Lower leg skin (tissue), 4 donors: ENCODE results near the gene DPT. TPM values are rescaled to one million over a fixed set of nuclear protein-coding genes. Genes with fewer than 3 reads are reported as not detected.

Experiments
- DNase-seq, 2 donors: peaks; one replicate each; pipeline ENCODE4 v3.0.0-alpha.2; 2019; ENCODE audit warnings: low spot score in 2 of 2
- H3K4me3 ChIP-seq: fragments of 200-600 bp; sonication (generic); 2 replicates; pipeline ENCODE4 v1.5.1; 2017; ENCODE audit warnings: mild to moderate bottlenecking, low read depth; ENCODE audit not compliant: poor library complexity, severe bottlenecking
- POLR2A ChIP-seq, 2 donors: fragments of 450-650 bp; IDR thresholded peaks; one replicate each; pipeline ENCODE4 v1.6.1; 2016 to 2017; ENCODE audit warnings: antibody characterized with exemption in 2 of 2, mild to moderate bottlenecking in 1 of 2, moderate library complexity in 1 of 2
- WGBS, 2 donors: methylation state at CpG; one replicate each; pipeline ENCODE4 v1.1.5; 2018; 5-methylcytosine and 5-hydroxymethylcytosine counted together
- intact Hi-C: fragments of 100-400 bp; cut with DNase I; formaldehyde crosslinking; loops from one replicate; pipeline ENCODE4 v1.15.0; 2023; ENCODE audit warnings: low total_unique reads
- total RNA-seq, 4 donors: library from RNA; depleted of rRNA; stranded (reverse); fragments of >200 nt; gene quantifications; one replicate each; pipeline ENCODE4 v1.1.0, GENCODE V29; 2016
- TF ChIP-seq, protein P1 (sequence below), 3 donors: fragments of 450-650 bp; IDR thresholded peaks; one replicate each; pipeline ENCODE4 v1.5.1; 2016; ENCODE audit warnings: antibody characterized with exemption in 3 of 3, mild to moderate bottlenecking in 3 of 3, moderate library complexity in 2 of 3

DPT gene
- total RNA-seq, 4 donors from 2014 or later: 6.1 to 32.9 (median 19.1) TPM

DNA sequence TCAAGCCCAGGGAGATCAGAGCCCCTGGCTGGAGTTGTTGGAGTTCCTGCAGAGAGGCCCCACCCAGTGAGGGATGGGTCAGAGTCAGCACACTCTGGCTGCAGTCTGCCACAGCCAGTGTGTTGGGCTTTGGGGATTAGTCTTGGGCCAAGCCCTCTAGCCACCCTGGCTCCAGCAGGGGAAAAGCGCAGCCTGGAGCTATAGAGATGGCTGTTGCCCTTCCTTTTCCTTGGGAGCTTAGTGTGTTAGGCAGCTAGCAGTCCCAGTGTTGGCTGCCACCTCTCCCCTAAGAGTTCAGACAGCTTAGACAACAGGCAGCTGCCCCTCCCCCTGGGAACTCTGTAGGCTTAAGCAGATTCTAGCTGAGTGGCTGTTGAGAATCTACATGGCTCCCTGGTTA is 45.1 kb downstream of the DPT start:
- H3K4me3 ChIP-seq: no peak overlapping the region
- intact Hi-C loops: no loop called here
- TF ChIP-seq POLR2A (IDR thresholded peaks at IDR 0.05): no peak
- TF ChIP-seq, protein P1, sequence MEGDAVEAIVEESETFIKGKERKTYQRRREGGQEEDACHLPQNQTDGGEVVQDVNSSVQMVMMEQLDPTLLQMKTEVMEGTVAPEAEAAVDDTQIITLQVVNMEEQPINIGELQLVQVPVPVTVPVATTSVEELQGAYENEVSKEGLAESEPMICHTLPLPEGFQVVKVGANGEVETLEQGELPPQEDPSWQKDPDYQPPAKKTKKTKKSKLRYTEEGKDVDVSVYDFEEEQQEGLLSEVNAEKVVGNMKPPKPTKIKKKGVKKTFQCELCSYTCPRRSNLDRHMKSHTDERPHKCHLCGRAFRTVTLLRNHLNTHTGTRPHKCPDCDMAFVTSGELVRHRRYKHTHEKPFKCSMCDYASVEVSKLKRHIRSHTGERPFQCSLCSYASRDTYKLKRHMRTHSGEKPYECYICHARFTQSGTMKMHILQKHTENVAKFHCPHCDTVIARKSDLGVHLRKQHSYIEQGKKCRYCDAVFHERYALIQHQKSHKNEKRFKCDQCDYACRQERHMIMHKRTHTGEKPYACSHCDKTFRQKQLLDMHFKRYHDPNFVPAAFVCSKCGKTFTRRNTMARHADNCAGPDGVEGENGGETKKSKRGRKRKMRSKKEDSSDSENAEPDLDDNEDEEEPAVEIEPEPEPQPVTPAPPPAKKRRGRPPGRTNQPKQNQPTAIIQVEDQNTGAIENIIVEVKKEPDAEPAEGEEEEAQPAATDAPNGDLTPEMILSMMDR (IDR thresholded peaks at IDR 0.05): no peak
- no peak for DNase-seq
- 80 to 100% methylated on average over 1 of the region's 1 CpG for WGBS, 2 donors

- intact Hi-C loops: no loop called here
- DNase-seq: no peak
- no peak overlapping the region for H3K4me3 ChIP-seq
- 84 to 95% methylated on average over 1 of the region's 1 CpG for WGBS, 2 donors
- TF ChIP-seq, protein P1 (IDR thresholded peaks at IDR 0.05): no peak
- TF ChIP-seq POLR2A (IDR thresholded peaks at IDR 0.05): no peak
Measured at GRCh38 chr1:168676861-168677260, 52.1 kb downstream of the DPT start.

- DNase-seq: no peak
- 74 to 76% methylated on average over 6 of the region's 6 CpGs for WGBS, 2 donors
- intact Hi-C loops: no loop called here
- TF ChIP-seq, protein P1 (IDR thresholded peaks at IDR 0.05): no peak
- no peak for TF ChIP-seq POLR2A (IDR thresholded peaks at IDR 0.05)
- H3K4me3 ChIP-seq: no peak overlapping the region
Measured at GRCh38 chr1:168676029-168676812, 52.8 kb downstream of the DPT start.

DNA sequence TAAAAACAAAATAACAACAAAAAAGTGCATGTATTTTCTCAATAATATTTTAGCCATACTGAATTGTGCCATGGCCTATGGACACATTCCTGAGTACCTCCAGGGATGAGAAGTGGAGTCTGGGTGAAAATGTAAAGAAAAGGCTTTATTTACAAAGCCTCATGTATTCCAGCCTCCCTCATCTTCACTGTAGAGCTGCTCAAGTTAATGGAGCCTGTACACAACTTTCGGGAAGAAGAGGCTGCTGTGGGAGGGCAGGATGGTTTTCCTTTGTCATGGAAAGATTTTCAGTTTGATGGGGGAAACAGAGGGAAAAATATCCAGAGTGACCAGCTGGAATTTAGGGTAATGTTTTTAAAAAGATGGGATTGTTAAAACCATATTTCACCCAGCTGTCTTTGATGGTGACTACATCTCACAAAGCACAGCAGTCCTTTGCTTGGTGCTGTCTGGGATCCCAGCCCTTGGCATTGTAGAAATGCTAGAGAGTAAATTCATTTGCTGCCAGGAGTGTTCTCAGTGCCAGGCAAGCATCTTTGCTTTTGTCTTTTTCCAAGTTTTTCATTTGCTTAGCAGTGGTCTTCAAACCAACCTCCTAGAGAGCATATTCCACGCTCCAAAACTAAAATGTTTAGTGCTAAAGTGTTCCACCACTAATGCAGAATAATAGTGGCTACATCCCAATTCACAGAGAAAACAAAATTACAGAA is 54.9 kb downstream of the DPT start:
- no peak for DNase-seq
- no peak overlapping the region for H3K4me3 ChIP-seq
- TF ChIP-seq, protein P1 (IDR thresholded peaks at IDR 0.05): no peak
- TF ChIP-seq POLR2A (IDR thresholded peaks at IDR 0.05): no peak
- intact Hi-C loops: no loop called here
- 69 to 71% methylated on average over 2 of the region's 2 CpGs for WGBS, 2 donors

DNA sequence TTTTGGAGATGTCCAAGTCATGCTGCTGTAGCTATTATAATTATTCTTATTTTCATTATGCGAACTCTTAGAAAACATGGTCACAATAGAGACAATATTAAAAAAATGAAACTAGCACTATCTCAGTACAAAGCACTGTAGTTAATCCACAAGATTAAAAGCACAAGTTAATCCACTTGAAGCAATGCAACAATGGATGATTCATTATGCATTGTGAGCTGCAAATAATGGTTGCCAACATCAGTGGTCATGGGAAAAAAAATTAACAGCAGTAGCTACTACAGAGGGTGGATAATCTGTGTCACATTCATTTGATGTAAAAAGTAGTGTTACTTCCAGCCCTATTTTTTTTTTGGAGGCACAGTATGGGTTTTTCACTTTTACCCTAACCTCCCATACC is 56.7 kb downstream of the DPT start:
- no peak for TF ChIP-seq POLR2A (IDR thresholded peaks at IDR 0.05)
- TF ChIP-seq, protein P1 (IDR thresholded peaks at IDR 0.05): no peak
- WGBS, 2 donors: 97 to 98% methylated on average over 1 of the region's 1 CpG
- no peak overlapping the region for H3K4me3 ChIP-seq
- no peak for DNase-seq
- intact Hi-C loops: no loop called here
